HFFc6 (cell line): ENCODE data around the gene PLPPR4. TPM values are rescaled to one million over a fixed set of nuclear protein-coding genes. Genes with fewer than 3 reads are reported as not detected.
A peak's percentile ranks its signal among the peaks of the same experiment; 100 is the strongest.
"Not testable (repeated sequence)": the region's sequence is repeated elsewhere in the genome, so short reads cannot be mapped to it uniquely, and the experiment has no call there.

Source experiments
- DNase-seq: peaks from one replicate; pipeline ENCODE4 v3.0.0-alpha.2; 2018
- H3K27ac Mint-ChIP-seq: 2 replicates; pipeline ENCODE4 v1.8.0; 2020; ENCODE audit warnings: mild to moderate bottlenecking, mixed read lengths
- H3K27me3 Mint-ChIP-seq: 2 replicates; pipeline ENCODE4 v1.8.0; 2021; ENCODE audit warnings: mild to moderate bottlenecking, moderate library complexity, mixed read lengths; ENCODE audit not compliant: insufficient read depth
- H3K36me3 Mint-ChIP-seq: 2 replicates; pipeline ENCODE4 v1.8.0; 2021; ENCODE audit warnings: low read depth, mixed read lengths
- H3K4me1 Mint-ChIP-seq: 2 replicates; pipeline ENCODE4 v1.8.0; 2020; ENCODE audit warnings: low read depth, mixed read lengths
- H3K4me3 Mint-ChIP-seq: 2 replicates; pipeline ENCODE4 v1.8.0; 2020; ENCODE audit warnings: mild to moderate bottlenecking, moderate library complexity, mixed read lengths
- H3K9me3 Mint-ChIP-seq: 2 replicates; pipeline ENCODE4 v1.8.0; 2020; ENCODE audit warnings: mild to moderate bottlenecking, mixed read lengths
- total RNA-seq, 6 experiments: library from RNA; stranded (reverse); fragmentation: NEBNext Ultra II Directional; extraction: Animal tissue kit (Norgen Biotek cat#: 25700); gene quantifications; 2 replicates in 1 of 6; 3 replicates in 5 of 6; pipeline ENCODE4 v1.2.3, GENCODE V29; 2021
- TF ChIP-seq, protein P1 (sequence below): fragments of 200-600 bp; sonication (generic); IDR thresholded peaks from 2 replicates; pipeline ENCODE4 v1.5.0; 2021; ENCODE audit warnings: antibody characterized with exemption, mild to moderate bottlenecking

Gene PLPPR4
- total RNA-seq, 6 experiments from 2014 or later = 0.37 to 0.69 (median 0.47) TPM

GRCh38 chr1:99250728-99251127 lies 13.6 kb upstream of the PLPPR4 start:
- TF ChIP-seq, protein P1, sequence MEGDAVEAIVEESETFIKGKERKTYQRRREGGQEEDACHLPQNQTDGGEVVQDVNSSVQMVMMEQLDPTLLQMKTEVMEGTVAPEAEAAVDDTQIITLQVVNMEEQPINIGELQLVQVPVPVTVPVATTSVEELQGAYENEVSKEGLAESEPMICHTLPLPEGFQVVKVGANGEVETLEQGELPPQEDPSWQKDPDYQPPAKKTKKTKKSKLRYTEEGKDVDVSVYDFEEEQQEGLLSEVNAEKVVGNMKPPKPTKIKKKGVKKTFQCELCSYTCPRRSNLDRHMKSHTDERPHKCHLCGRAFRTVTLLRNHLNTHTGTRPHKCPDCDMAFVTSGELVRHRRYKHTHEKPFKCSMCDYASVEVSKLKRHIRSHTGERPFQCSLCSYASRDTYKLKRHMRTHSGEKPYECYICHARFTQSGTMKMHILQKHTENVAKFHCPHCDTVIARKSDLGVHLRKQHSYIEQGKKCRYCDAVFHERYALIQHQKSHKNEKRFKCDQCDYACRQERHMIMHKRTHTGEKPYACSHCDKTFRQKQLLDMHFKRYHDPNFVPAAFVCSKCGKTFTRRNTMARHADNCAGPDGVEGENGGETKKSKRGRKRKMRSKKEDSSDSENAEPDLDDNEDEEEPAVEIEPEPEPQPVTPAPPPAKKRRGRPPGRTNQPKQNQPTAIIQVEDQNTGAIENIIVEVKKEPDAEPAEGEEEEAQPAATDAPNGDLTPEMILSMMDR = no peak
- DNase-seq = no peak
- no peaks in the 10 kb centered on the region for H3K36me3 Mint-ChIP-seq
- H3K4me3 Mint-ChIP-seq = no peak overlapping the region
- H3K27me3 Mint-ChIP-seq = peaks cover 10% of the 10 kb centered on the region; the same call in 1 of the 2 replicates
- H3K4me1 Mint-ChIP-seq = no peaks in the 10 kb centered on the region
- H3K9me3 Mint-ChIP-seq = peaks cover under 1% of the 10 kb centered on the region; the same call in 1 of the 2 replicates
- no peak overlapping the region for H3K27ac Mint-ChIP-seq

GRCh38 chr1:99251308-99251707 lies 13.0 kb upstream of the PLPPR4 start:
- no peak overlapping the region for H3K27ac Mint-ChIP-seq
- H3K4me3 Mint-ChIP-seq = no peak overlapping the region
- peaks cover 10% of the 10 kb centered on the region; the same call in 1 of the 2 replicates for H3K27me3 Mint-ChIP-seq
- H3K4me1 Mint-ChIP-seq = no peaks in the 10 kb centered on the region
- H3K9me3 Mint-ChIP-seq = no peaks in the 10 kb centered on the region
- TF ChIP-seq, protein P1 = no peak
- H3K36me3 Mint-ChIP-seq = no peaks in the 10 kb centered on the region
- DNase-seq = no peak

- TF ChIP-seq, protein P1 = no peak
- H3K4me1 Mint-ChIP-seq = no peaks in the 10 kb centered on the region
These were observed 11.7 kb upstream of the PLPPR4 start for GRCh38 chr1:99252630-99253029.

DNA sequence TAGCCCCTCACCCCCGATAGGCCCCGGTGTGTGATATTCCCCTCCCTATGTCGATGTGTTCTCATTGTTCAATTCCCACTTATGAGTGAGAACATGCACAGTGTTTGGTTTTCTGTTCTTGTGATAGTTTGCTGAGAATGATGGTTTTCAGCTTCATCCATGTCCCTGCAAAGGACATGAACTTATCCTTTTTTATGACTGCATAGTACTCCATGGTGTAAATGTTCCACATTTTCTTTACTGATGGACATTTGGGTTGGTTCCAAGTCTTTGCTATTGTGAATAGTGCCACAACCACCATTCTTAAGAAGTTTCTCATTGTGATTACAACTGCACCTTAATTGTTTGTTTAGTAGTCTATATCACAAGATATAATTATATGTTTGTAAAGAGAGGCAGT lies 3.9 kb upstream of the PLPPR4 start:
- H3K9me3 Mint-ChIP-seq, H3K36me3 Mint-ChIP-seq, H3K4me3 Mint-ChIP-seq, H3K27ac Mint-ChIP-seq, H3K27me3 Mint-ChIP-seq, DNase-seq: not testable (repeated sequence)
- H3K4me1 Mint-ChIP-seq = peaks cover 14% of the 10 kb centered on the region

More at GRCh38 chr1:99252630-99253029, 11.7 kb upstream of the PLPPR4 start:
- no peak overlapping the region for H3K27ac Mint-ChIP-seq
- H3K27me3 Mint-ChIP-seq = peaks cover 8% of the 10 kb centered on the region; the same call in 1 of the 2 replicates
- H3K4me3 Mint-ChIP-seq = no peak overlapping the region
- DNase-seq = no peak
- H3K9me3 Mint-ChIP-seq = no peaks in the 10 kb centered on the region
- no peaks in the 10 kb centered on the region for H3K36me3 Mint-ChIP-seq

DNA sequence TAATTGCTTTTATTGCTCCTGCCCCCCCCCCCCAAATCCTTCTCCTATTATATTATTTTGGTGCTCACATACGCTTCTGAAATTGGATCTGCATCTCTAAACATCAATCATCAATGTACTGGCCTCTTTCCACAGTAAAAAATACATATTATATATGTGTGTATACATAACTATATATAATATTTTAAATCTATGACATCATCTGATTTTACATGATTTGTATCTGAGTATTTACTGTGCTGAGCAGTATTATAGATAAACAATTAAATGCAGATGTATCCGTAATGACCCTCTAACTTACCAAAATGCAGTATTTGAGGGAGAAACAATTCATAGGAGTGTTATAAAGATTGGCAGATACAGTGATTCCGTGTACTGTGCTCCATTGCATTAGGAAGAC lies 832 bp downstream of the PLPPR4 start:
- TF ChIP-seq, protein P1 = no peak
- Mint-ChIP-seq H3K36me3 (no peaks in the 10 kb centered on the region), H3K4me3 (peak overlapping the region; percentile 81; the same call in 1 of the 2 replicates), H3K27me3 (peaks cover 4% of the 10 kb centered on the region), H3K9me3 (no peaks in the 10 kb centered on the region), H3K27ac (no peak overlapping the region), H3K4me1 (peaks cover 50% of the 10 kb centered on the region)
- DNase-seq = no peak

DNA sequence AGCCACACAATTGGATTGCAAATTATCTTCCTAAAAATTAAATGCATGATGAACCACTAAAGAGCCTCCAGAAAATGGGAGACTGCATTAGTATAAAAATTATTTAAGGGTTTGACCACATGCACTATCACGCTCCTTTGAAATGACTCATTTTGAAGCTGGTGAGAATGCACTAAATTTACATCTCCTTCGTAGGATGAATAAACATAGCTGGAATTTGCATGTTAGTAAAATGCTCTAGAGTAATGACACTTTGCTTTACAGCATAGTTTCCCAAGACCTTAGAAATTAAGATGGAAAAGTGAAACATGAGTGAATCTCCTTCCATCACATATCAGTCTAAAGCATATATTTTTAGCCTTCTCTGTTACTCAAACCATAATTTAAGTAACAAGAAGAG lies 2.4 kb downstream of the PLPPR4 start:
- Mint-ChIP-seq H3K4me1 (peaks cover 50% of the 10 kb centered on the region), H3K36me3 (no peaks in the 10 kb centered on the region), H3K4me3 (peak overlapping the region; percentile 47), H3K27me3 (peaks cover 4% of the 10 kb centered on the region), H3K9me3 (no peaks in the 10 kb centered on the region), H3K27ac (peak overlapping the region; percentile 89)
- TF ChIP-seq, protein P1 = no peak
- peak; percentile 84 for DNase-seq
